ENCODE measurements around the gene SLC35E4. TPM values are rescaled to one million over a fixed set of nuclear protein-coding genes. Genes with fewer than 3 reads are reported as not detected.

The SLC35E4 gene
- total and polyA plus RNA-seq, 2 experiments from 2014 or later, result 1.4 to 5.5 TPM

GRCh38 chr22:30598986-30599385 is 36.6 kb upstream of the SLC35E4 start:
- Histone ChIP-seq H3K36me3 (replicated peaks; ENCODE audit: insufficient read depth, low read depth) (no peaks in the 10 kb centered on the region), H2AFZ (no peak overlapping the region), H3K79me2 (no peaks in the 10 kb centered on the region), H3K9me3 (ENCODE audit: low read depth) (no peaks in the 10 kb centered on the region), H3K9me2 (replicated peaks; ENCODE audit: insufficient read depth) (no peaks in the 10 kb centered on the region), H3K27ac (no peak overlapping the region), H4K20me1 (ENCODE audit: insufficient read depth, poor library complexity, severe bottlenecking) (no peaks in the 10 kb centered on the region), H3K4me1 (ENCODE audit: insufficient read depth) (peaks cover 3% of the 10 kb centered on the region), H3K4me3 (no peak overlapping the region), H3K27me3 (no peaks in the 10 kb centered on the region), H3K4me2 (no peak overlapping the region)
- no peak for DNase-seq (ENCODE audit: low spot score)
- WGBS (ENCODE audit: low lambda C conversion rate, missing lambda C conversion rate), result 81% methylated on average over 3 of the region's 3 CpGs
- no peak for TF ChIP-seq EZH2 (IDR thresholded peaks at IDR 0.05; ENCODE audit: borderline replicate concordance)
- no peak for TF ChIP-seq CTCF (IDR thresholded peaks at IDR 0.05; ENCODE audit: poor library complexity)
- no peak for TF ChIP-seq EZH2phosphoT487 (IDR thresholded peaks at IDR 0.05; ENCODE audit: low read depth, severe bottlenecking, unreplicated experiment)

GRCh38 chr22:30600921-30601320 is 34.7 kb upstream of the SLC35E4 start:
- Histone ChIP-seq H3K4me2 (no peak overlapping the region), H3K9me3 (ENCODE audit: low read depth) (no peaks in the 10 kb centered on the region), H4K20me1 (ENCODE audit: insufficient read depth, poor library complexity, severe bottlenecking) (no peaks in the 10 kb centered on the region), H3K79me2 (no peaks in the 10 kb centered on the region), H3K9me2 (replicated peaks; ENCODE audit: insufficient read depth) (no peaks in the 10 kb centered on the region), H3K4me1 (ENCODE audit: insufficient read depth) (peaks cover 5% of the 10 kb centered on the region), H2AFZ (no peak overlapping the region), H3K27ac (no peak overlapping the region), H3K27me3 (no peaks in the 10 kb centered on the region), H3K4me3 (no peak overlapping the region), H3K36me3 (replicated peaks; ENCODE audit: insufficient read depth, low read depth) (no peaks in the 10 kb centered on the region)
- TF ChIP-seq EZH2phosphoT487 (IDR thresholded peaks at IDR 0.05; ENCODE audit: low read depth, severe bottlenecking, unreplicated experiment), result no peak
- TF ChIP-seq EZH2 (IDR thresholded peaks at IDR 0.05; ENCODE audit: borderline replicate concordance), result no peak
- no peak for TF ChIP-seq CTCF (IDR thresholded peaks at IDR 0.05; ENCODE audit: poor library complexity)
- DNase-seq (ENCODE audit: low spot score), result no peak
- WGBS (ENCODE audit: low lambda C conversion rate, missing lambda C conversion rate), result 69% methylated on average over 3 of the region's 3 CpGs

- 91% methylated on average over 5 of the region's 5 CpGs for WGBS (ENCODE audit: low lambda C conversion rate, missing lambda C conversion rate)
- no peak overlapping the region for H2AFZ ChIP-seq
These were observed 34.1 kb upstream of the SLC35E4 start for GRCh38 chr22:30601464-30601863.

More at GRCh38 chr22:30601464-30601863, 34.1 kb upstream of the SLC35E4 start:
- Histone ChIP-seq H3K27me3 (no peaks in the 10 kb centered on the region), H3K36me3 (replicated peaks; ENCODE audit: insufficient read depth, low read depth) (no peaks in the 10 kb centered on the region), H3K9me3 (ENCODE audit: low read depth) (no peaks in the 10 kb centered on the region), H3K4me3 (no peak overlapping the region), H3K27ac (no peak overlapping the region), H3K9me2 (replicated peaks; ENCODE audit: insufficient read depth) (no peaks in the 10 kb centered on the region), H3K4me2 (no peak overlapping the region), H3K4me1 (ENCODE audit: insufficient read depth) (peaks cover 7% of the 10 kb centered on the region), H3K79me2 (no peaks in the 10 kb centered on the region), H4K20me1 (ENCODE audit: insufficient read depth, poor library complexity, severe bottlenecking) (no peaks in the 10 kb centered on the region)
- no peak for DNase-seq (ENCODE audit: low spot score)
- TF ChIP-seq EZH2 (IDR thresholded peaks at IDR 0.05; ENCODE audit: borderline replicate concordance) (no peak), CTCF (IDR thresholded peaks at IDR 0.05; ENCODE audit: poor library complexity) (no peak), EZH2phosphoT487 (IDR thresholded peaks at IDR 0.05; ENCODE audit: low read depth, severe bottlenecking, unreplicated experiment) (no peak)

Measured in hepatocyte (in vitro differentiated cells).